CD14-positive monocyte (primary cell): Measurements from ENCODE around the gene RAB26. TPM values are rescaled to one million over a fixed set of nuclear protein-coding genes. Genes with fewer than 3 reads are reported as not detected.
A peak's percentile ranks its signal among the peaks of the same experiment; 100 is the strongest.

ENCODE experiments used
- DNase-seq, 3 donors: peaks; one replicate each; pipeline ENCODE4 v3.0.0-alpha.2; 2011 to 2022
- H2AFZ ChIP-seq: 2 replicates; pipeline ENCODE4 v1.6.0; 2012; ENCODE audit warnings: mild to moderate bottlenecking, low read depth, low read length, inconsistent platforms; ENCODE audit not compliant: insufficient read depth, poor library complexity, severe bottlenecking
- H3K27ac ChIP-seq, 2 donors: 1 replicate in 1 of 2; 2 replicates in 1 of 2; pipeline ENCODE4 v1.5.1; 2012 to 2013; ENCODE audit warnings: low read length in 2 of 2, control low read depth in 1 of 2, inconsistent platforms in 1 of 2, low read depth in 1 of 2, mild to moderate bottlenecking in 1 of 2
- H3K27me3 ChIP-seq, 2 donors: one replicate each; pipeline versions ENCODE4 v1.6.0 to v1.6.1; 2011 to 2013; ENCODE audit warnings: low read length in 2 of 2; ENCODE audit not compliant: control insufficient read depth in 2 of 2, insufficient read depth in 2 of 2
- H3K36me3 ChIP-seq, 2 donors: replicated peaks in 1 of 2; 1 replicate in 1 of 2; 2 replicates in 1 of 2; pipeline versions ENCODE4 v1.5.1 to v1.6.1; 2012 to 2013; ENCODE audit warnings: low read length in 2 of 2, control low read depth in 1 of 2, inconsistent platforms in 1 of 2, mild to moderate bottlenecking in 1 of 2; ENCODE audit not compliant: insufficient read depth in 2 of 2, control insufficient read depth in 1 of 2
- H3K4me1 ChIP-seq, 2 donors: 1 replicate in 1 of 2; 2 replicates in 1 of 2; pipeline versions ENCODE4 v1.5.1 to v1.6.1; 2012 to 2013; ENCODE audit warnings: low read length in 2 of 2, control low read depth in 1 of 2, inconsistent platforms in 1 of 2, mild to moderate bottlenecking in 1 of 2, moderate library complexity in 1 of 2; ENCODE audit not compliant: insufficient read depth in 2 of 2, control insufficient read depth in 1 of 2
- H3K4me2 ChIP-seq: replicated peaks from 2 replicates; pipeline ENCODE3; 2012; ENCODE audit warnings: low read length, moderate library complexity, mild to moderate bottlenecking; ENCODE audit not compliant: poor library complexity, severe bottlenecking; ENCODE audit errors: extremely low read depth
- H3K4me3 ChIP-seq, 3 experiments: fragments of 200-600 bp in 1 of 3; sonication (generic) in 1 of 3; replicated peaks in 1 of 3; 1 replicate in 2 of 3; 2 replicates in 1 of 3; pipeline ENCODE4 v1.5.1; 2011 to 2013; ENCODE audit warnings: low read length in 3 of 3, mild to moderate bottlenecking in 3 of 3, control low read depth in 2 of 3, low read depth in 2 of 3, inconsistent platforms in 1 of 3, moderate library complexity in 1 of 3
- H3K79me2 ChIP-seq: 2 replicates; pipeline ENCODE4 v1.6.0; 2012; ENCODE audit warnings: mild to moderate bottlenecking, control low read depth, inconsistent platforms, low read length, moderate library complexity; ENCODE audit not compliant: insufficient read depth
- H3K9ac ChIP-seq: 2 replicates; pipeline ENCODE4 v1.6.0; 2017; ENCODE audit warnings: low read length, mild to moderate bottlenecking; ENCODE audit not compliant: insufficient read depth, poor library complexity, severe bottlenecking
- H3K9me3 ChIP-seq, 2 donors: replicated peaks in 1 of 2; 1 replicate in 1 of 2; 2 replicates in 1 of 2; pipeline versions ENCODE4 v1.5.1 to v1.6.1; 2012 to 2013; ENCODE audit warnings: low read length in 2 of 2, control low read depth in 1 of 2; ENCODE audit not compliant: control insufficient read depth in 1 of 2, insufficient read depth in 1 of 2
- H4K20me1 ChIP-seq: 2 replicates; pipeline ENCODE4 v1.6.0; 2012; ENCODE audit warnings: mild to moderate bottlenecking, low read length, control low read depth, moderate library complexity; ENCODE audit not compliant: insufficient read depth
- H3K27ac Mint-ChIP-seq, 7 donors: one replicate each; pipeline ENCODE4 v1.8.0; 2020; ENCODE audit warnings: mild to moderate bottlenecking in 7 of 7, mixed read lengths in 7 of 7, moderate library complexity in 6 of 7, inconsistent platforms in 2 of 7
- H3K27me3 Mint-ChIP-seq, 3 donors: one replicate each; pipeline ENCODE4 v1.8.0; 2021 to 2022; ENCODE audit warnings: low read depth in 3 of 3, mild to moderate bottlenecking in 3 of 3, mixed read lengths in 3 of 3, moderate library complexity in 3 of 3, inconsistent platforms in 1 of 3
- H3K36me3 Mint-ChIP-seq, 2 donors: one replicate each; pipeline ENCODE4 v1.8.0; 2020; ENCODE audit warnings: mixed read lengths in 2 of 2, inconsistent platforms in 1 of 2, mild to moderate bottlenecking in 1 of 2
- H3K4me1 Mint-ChIP-seq: one replicate; pipeline ENCODE4 v1.8.0; 2020; ENCODE audit warnings: mild to moderate bottlenecking, mixed read lengths
- H3K4me3 Mint-ChIP-seq, 2 donors: one replicate each; pipeline ENCODE4 v1.8.0; 2020; ENCODE audit warnings: mild to moderate bottlenecking in 2 of 2, mixed read lengths in 2 of 2, moderate library complexity in 1 of 2
- H3K9me3 Mint-ChIP-seq, 7 donors: one replicate each; pipeline ENCODE4 v1.8.0; 2020 to 2022; ENCODE audit warnings: mixed read lengths in 7 of 7, mild to moderate bottlenecking in 6 of 7, moderate library complexity in 6 of 7, inconsistent platforms in 2 of 7
- CTCF ChIP-seq: fragments of 200-600 bp; IDR thresholded peaks from one replicate; pipeline ENCODE4 v1.8.0; 2022; ENCODE audit warnings: antibody characterized with exemption, mild to moderate bottlenecking
- WGBS: methylation state at CpG from one replicate; pipeline ENCODE4 v1.1.5; 2013; ENCODE audit warnings: missing lambda C conversion rate; ENCODE audit not compliant: insufficient coverage; 5-methylcytosine and 5-hydroxymethylcytosine counted together
- intact Hi-C, 2 donors: fragments of 100-400 bp; cut with micrococcal nuclease; formaldehyde crosslinking; loops; one replicate each; pipeline versions ENCODE4 v1.15.0 to v1.15.1; 2023
- polyA plus RNA-seq, 3 donors: library from polyadenylated mRNA; depleted of rRNA in 1 of 3; unstranded in 2 of 3; stranded (reverse) in 1 of 3; fragments of 300-500 nt in 2 of 3; fragments of >200 nt in 1 of 3; fragmentation: Illumina TruSeq in 2 of 3; gene quantifications; 1 replicate in 2 of 3; 2 replicates in 1 of 3; pipeline ENCODE4 v1.2.3, GENCODE V29; 2012 to 2021

The RAB26 gene
- polyA plus RNA-seq, 3 donors: not detected

- peak overlapping the region; percentile 70 for H3K9ac ChIP-seq
- peak overlapping the region; percentile 59 to 97 (median 78) for H3K4me3 ChIP-seq
- no peaks in the 10 kb centered on the region for H3K27me3 ChIP-seq
- peaks cover 9 to 12% of the 10 kb centered on the region in 2 donors for H3K36me3 Mint-ChIP-seq
- intact Hi-C loops: loop anchor here (2.0 to 10.0 kb wide), 5 partner anchors 49 to 349 kb away; partner anchors contain the start of genes MLST8 (in 2 of the 2), MSRB1 (in 1 of the 2), NTHL1 (in 1 of the 2) and TSC2 (in 1 of the 2)
- no peak for TF ChIP-seq CTCF
- 12% methylated on average over 29 of the region's 47 CpGs for WGBS
- H3K4me2 ChIP-seq: peak overlapping the region; percentile 89
- peak overlapping the region; percentile 89 to 95 (median 90) for H3K27ac Mint-ChIP-seq
- H4K20me1 ChIP-seq: peaks cover 89% of the 10 kb centered on the region
- peaks cover 0 to 2% (median 2%) of the 10 kb centered on the region in 3 donors for H3K27me3 Mint-ChIP-seq
- peak overlapping the region; percentile 78 for H2AFZ ChIP-seq
- peak overlapping the region in 1 of 2 donors; percentile 78 for H3K27ac ChIP-seq
- peak in 1 of 3 donors; percentile 26 for DNase-seq
- H3K4me1 Mint-ChIP-seq: peaks cover 51% of the 10 kb centered on the region
- no peaks in the 10 kb centered on the region for H3K9me3 ChIP-seq
- peaks cover under 1 to 7% of the 10 kb centered on the region in 2 donors for H3K36me3 ChIP-seq
- H3K4me3 Mint-ChIP-seq: peak overlapping the region; percentile 96 to 97
- no peaks in the 10 kb centered on the region for H3K9me3 Mint-ChIP-seq
- H3K79me2 ChIP-seq: peaks cover 88% of the 10 kb centered on the region
- peaks cover 38 to 49% of the 10 kb centered on the region in 2 donors for H3K4me1 ChIP-seq
These were observed 7.8 kb downstream of the RAB26 start for GRCh38 chr16:2155977-2156848.

DNA sequence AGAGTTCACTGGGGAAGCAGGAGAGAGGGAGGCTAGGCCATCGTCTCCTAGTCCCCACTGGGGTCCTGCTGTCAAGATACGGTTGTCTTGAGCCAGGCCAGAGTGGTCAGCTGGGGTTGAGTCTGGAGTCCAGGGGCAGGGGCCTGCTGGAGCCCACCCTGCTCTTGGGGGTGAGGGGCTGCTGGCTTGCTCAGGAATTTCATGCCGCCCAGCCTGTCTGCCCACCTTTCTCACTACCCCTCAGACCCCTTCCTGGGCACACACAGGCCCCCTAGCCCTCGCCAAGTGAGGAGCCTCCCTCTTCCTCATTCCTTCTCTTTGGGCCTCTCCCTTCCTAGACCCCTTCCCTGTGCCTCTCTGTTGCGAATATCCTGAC, 8.4 kb downstream of the RAB26 start:
- Mint-ChIP-seq H3K27me3 (peaks cover 0 to 2% (median 0%) of the 10 kb centered on the region in 3 donors), H3K4me1 (peaks cover 47% of the 10 kb centered on the region), H3K27ac (peak overlapping the region in 4 of 7 donors; percentile 18 to 48 (median 31)), H3K4me3 (peak overlapping the region; percentile 96 to 97), H3K36me3 (peaks cover 3 to 6% of the 10 kb centered on the region in 2 donors), H3K9me3 (no peaks in the 10 kb centered on the region)
- Histone ChIP-seq H4K20me1 (peaks cover 89% of the 10 kb centered on the region), H3K36me3 (peaks cover 0 to under 1% of the 10 kb centered on the region in 2 donors), H3K27ac (peak overlapping the region in 1 of 2 donors; percentile 78), H3K4me1 (peaks cover 38 to 49% of the 10 kb centered on the region in 2 donors), H3K4me3 (peak overlapping the region in 1 of 3 experiments; percentile 97), H3K27me3 (no peaks in the 10 kb centered on the region), H2AFZ (no peak overlapping the region), H3K9ac (peak overlapping the region; percentile 70), H3K79me2 (peaks cover 89% of the 10 kb centered on the region), H3K9me3 (no peaks in the 10 kb centered on the region), H3K4me2 (peak overlapping the region; percentile 89)
- intact Hi-C loops: loop anchor here (5.0 to 10.0 kb wide), 4 partner anchors 50 to 348 kb away; partner anchors contain the start of genes MLST8 (in 1 of the 2), MSRB1 (in 1 of the 2), NTHL1 (in 1 of the 2) and TSC2 (in 1 of the 2)
- WGBS: 35% methylated on average over 3 of the region's 5 CpGs
- no peak for DNase-seq
- TF ChIP-seq CTCF: no peak
